Left ventricle myocardium inferior (tissue), 1 donor: ENCODE data around the gene CA5A. TPM values are rescaled to one million over a fixed set of nuclear protein-coding genes. Genes with fewer than 3 reads are reported as not detected.
"Not testable (repeated sequence)": the region's sequence is repeated elsewhere in the genome, so short reads cannot be mapped to it uniquely, and the experiment has no call there.

Source experiments
- DNase-seq: peaks from one replicate; pipeline ENCODE4 v3.0.0-alpha.2; 2020
- H3K27ac ChIP-seq: fragments of 200-600 bp; replicated peaks from 2 replicates; pipeline ENCODE4 v1.8.0; 2021
- H3K27me3 ChIP-seq: fragments of 200-600 bp; 2 replicates; pipeline ENCODE4 v1.8.0; 2021; ENCODE audit warnings: low read depth
- H3K36me3 ChIP-seq: fragments of 200-600 bp; 2 replicates; pipeline ENCODE4 v1.8.0; 2021
- H3K4me1 ChIP-seq: fragments of 200-600 bp; 2 replicates; pipeline ENCODE4 v1.8.0; 2021
- H3K4me3 ChIP-seq: fragments of 200-600 bp; 2 replicates; pipeline ENCODE4 v1.8.0; 2021; ENCODE audit warnings: mild to moderate bottlenecking, moderate library complexity
- H3K9me3 ChIP-seq: fragments of 200-600 bp; replicated peaks from 2 replicates; pipeline ENCODE4 v1.8.0; 2021
- intact Hi-C: fragments of 100-400 bp; cut with micrococcal nuclease; formaldehyde crosslinking; loops from one replicate; pipeline ENCODE4 v1.11.0; 2022
- total RNA-seq: library from RNA; stranded (reverse); fragmentation: NEBNext Ultra II Directional; extraction: Animal tissue kit (Norgen Biotek cat#: 25700); gene quantifications from one replicate; pipeline ENCODE4 v1.2.1, GENCODE V29; 2021
- TF ChIP-seq, protein P1 (sequence below): fragments of 200-600 bp; IDR thresholded peaks from 2 replicates; pipeline ENCODE4 v1.8.0; 2021; ENCODE audit warnings: antibody characterized with exemption, mild to moderate bottlenecking, borderline replicate concordance
- donor health status: DM: no; HTN: yes; CAD: no; lungs with severe emphysema.

The CA5A gene
- total RNA-seq, 1 donor from 2014 or later: not detected

GRCh38 chr16:87938412-87938949 is 2.2 kb upstream of the CA5A start:
- H3K27me3 ChIP-seq: peaks cover 3% of the 10 kb centered on the region
- H3K27ac ChIP-seq: no peak overlapping the region
- no peak overlapping the region for H3K4me3 ChIP-seq
- H3K4me1 ChIP-seq: no peaks in the 10 kb centered on the region
- no peaks in the 10 kb centered on the region for H3K36me3 ChIP-seq
- intact Hi-C loops: no loop called here
- TF ChIP-seq, protein P1, sequence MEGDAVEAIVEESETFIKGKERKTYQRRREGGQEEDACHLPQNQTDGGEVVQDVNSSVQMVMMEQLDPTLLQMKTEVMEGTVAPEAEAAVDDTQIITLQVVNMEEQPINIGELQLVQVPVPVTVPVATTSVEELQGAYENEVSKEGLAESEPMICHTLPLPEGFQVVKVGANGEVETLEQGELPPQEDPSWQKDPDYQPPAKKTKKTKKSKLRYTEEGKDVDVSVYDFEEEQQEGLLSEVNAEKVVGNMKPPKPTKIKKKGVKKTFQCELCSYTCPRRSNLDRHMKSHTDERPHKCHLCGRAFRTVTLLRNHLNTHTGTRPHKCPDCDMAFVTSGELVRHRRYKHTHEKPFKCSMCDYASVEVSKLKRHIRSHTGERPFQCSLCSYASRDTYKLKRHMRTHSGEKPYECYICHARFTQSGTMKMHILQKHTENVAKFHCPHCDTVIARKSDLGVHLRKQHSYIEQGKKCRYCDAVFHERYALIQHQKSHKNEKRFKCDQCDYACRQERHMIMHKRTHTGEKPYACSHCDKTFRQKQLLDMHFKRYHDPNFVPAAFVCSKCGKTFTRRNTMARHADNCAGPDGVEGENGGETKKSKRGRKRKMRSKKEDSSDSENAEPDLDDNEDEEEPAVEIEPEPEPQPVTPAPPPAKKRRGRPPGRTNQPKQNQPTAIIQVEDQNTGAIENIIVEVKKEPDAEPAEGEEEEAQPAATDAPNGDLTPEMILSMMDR: no peak
- no peak for DNase-seq
- H3K9me3 ChIP-seq: no peaks in the 10 kb centered on the region

GRCh38 chr16:87937231-87937542 is 858 bp upstream of the CA5A start:
- H3K36me3 ChIP-seq, H3K27me3 ChIP-seq, H3K27ac ChIP-seq, H3K4me3 ChIP-seq, H3K4me1 ChIP-seq, intact Hi-C loops, H3K9me3 ChIP-seq, DNase-seq: not testable (repeated sequence)

- DNase-seq, intact Hi-C loops, H3K36me3 ChIP-seq, H3K4me1 ChIP-seq, H3K27ac ChIP-seq, H3K9me3 ChIP-seq, H3K4me3 ChIP-seq: not testable (repeated sequence)
- H3K27me3 ChIP-seq: peaks cover 18% of the 10 kb centered on the region
These were observed 334 bp downstream of the CA5A start for GRCh38 chr16:87936016-87936374.

GRCh38 chr16:87934752-87935425 is 1.4 kb downstream of the CA5A start:
- H3K4me1 ChIP-seq, H3K9me3 ChIP-seq, H3K27ac ChIP-seq, DNase-seq, intact Hi-C loops, H3K4me3 ChIP-seq, H3K36me3 ChIP-seq: not testable (repeated sequence)
- peaks cover 22% of the 10 kb centered on the region for H3K27me3 ChIP-seq

GRCh38 chr16:87933140-87933495 is 3.2 kb downstream of the CA5A start:
- Histone ChIP-seq H3K4me3 (no peak overlapping the region), H3K36me3 (no peaks in the 10 kb centered on the region), H3K4me1 (no peaks in the 10 kb centered on the region), H3K27ac (no peak overlapping the region), H3K27me3 (peaks cover 24% of the 10 kb centered on the region), H3K9me3 (no peaks in the 10 kb centered on the region)
- DNase-seq: no peak
- intact Hi-C loops: no loop called here
- TF ChIP-seq, protein P1: no peak

DNA sequence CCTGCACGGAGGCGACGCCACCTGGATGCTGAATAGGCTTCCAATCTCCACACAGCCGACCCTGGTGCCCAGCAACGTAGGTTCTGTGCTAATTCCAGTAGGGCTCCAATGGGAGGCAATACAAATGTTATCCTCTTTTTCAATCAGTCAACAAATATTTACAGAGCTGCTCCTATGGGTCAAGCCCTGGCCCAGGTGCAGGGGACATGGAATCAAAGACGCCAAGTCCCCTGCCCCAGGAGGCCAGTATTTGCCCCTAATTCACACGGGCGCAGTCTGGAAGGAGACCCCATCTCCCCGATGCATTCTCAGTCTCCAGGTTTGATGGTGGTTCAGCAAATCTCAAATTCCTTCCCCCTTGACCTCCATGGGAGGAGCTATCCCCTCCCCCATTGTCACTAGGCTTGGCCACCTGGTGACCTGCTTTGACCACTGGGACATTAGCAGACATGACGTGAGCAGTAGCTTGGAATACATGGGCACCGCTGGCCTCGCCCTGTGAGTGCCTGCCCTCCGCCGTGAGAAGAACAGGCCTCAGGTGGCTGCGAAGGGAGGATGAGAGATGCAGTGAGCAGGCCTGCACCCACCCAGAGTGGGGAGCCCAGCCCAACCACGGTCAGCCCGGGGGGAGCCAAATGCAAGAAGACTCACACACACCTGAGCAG is 3.7 kb downstream of the CA5A start:
- H3K36me3 ChIP-seq, H3K9me3 ChIP-seq, intact Hi-C loops, H3K4me3 ChIP-seq, H3K27ac ChIP-seq, H3K4me1 ChIP-seq, DNase-seq: not testable (repeated sequence)
- H3K27me3 ChIP-seq: peaks cover 27% of the 10 kb centered on the region

DNA sequence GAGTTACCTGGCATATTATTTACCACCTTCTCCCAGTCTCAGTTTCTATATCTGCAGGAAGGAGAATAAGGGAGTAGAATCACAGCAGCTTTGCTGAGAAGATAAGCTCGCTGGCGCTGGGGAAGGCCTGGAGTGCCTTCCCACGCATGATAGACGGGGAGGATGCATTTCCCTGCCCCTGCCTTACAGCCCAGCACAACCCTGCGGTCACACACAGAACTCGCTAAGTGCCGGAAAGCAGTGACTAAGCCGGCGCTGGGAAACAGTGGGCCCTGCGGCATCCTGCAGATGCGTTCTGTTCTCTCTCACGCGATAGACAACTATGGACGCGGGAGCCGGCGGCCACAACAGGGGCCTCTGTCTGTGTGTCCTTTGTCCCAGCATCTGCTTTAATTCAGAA is 4.8 kb downstream of the CA5A start:
- H3K27ac ChIP-seq: no peak overlapping the region
- DNase-seq: no peak
- no peaks in the 10 kb centered on the region for H3K9me3 ChIP-seq
- H3K36me3 ChIP-seq: no peaks in the 10 kb centered on the region
- no peak overlapping the region for H3K4me3 ChIP-seq
- peaks cover 37% of the 10 kb centered on the region for H3K27me3 ChIP-seq
- intact Hi-C loops: no loop called here
- TF ChIP-seq, protein P1: no peak
- no peaks in the 10 kb centered on the region for H3K4me1 ChIP-seq
